HG02938 (cell line): ENCODE measurements around the gene HSPD1.

Experiments
- ATAC-seq: cut with Tn5 transposase; IDR thresholded peaks from one replicate; pipeline ENCODE4 v1.9.1; 2021; ENCODE audit warnings: mild to moderate bottlenecking, moderate library complexity; ENCODE audit not compliant: unreplicated experiment

The HSPD1 gene

DNA sequence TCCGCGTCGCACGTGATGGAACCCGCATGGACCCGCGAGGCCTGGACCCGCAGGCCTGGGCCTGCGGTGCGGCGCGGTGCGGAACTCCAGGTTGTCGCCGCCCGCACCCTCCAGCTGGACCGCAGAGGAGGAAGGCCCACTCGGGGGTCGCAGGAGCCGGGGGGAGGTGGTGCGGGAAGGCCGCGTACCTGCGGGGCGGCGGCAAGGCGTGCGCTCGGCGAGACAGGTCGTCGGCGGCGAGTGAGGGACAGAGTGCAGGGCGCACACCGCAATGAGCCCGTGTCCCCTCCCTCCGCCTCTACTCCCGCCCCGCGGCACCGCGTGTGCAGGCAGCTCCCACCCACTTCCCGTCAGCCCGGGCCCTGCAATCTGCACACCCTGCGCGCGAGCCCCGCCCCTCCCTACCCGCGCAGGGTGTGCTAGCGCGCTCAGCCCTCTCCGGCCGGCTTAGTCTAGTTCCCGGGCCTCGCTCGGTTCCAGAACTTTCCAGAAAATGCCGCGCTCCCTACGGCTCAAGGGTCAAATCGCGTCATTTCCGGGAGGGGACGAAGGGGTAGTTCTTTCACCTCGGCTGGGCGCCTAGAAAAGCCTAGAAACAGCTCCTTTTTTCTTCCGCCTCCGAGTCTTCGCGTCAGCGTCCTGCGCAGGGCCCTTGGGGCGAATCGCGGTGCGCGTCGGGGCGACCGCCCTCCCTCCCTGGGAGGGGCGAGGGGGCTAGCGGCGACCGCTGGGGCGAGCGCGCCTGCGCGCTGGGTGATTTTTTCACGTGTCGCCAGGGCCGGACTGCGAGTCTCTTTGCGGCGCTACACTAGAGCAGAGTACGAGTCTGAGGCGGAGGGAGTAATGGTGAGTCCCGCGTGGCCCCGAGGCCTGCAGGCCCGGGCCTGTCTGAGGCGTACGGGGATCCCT lies at the start of gene HSPD1, which contains the start of gene HSPE1:
HSPD1 (minus strand) TSS at position 247 of the 909 bp plus-strand sequence. CDS start 992 bp downstream, outside the sequence.
HSPE1 (plus strand) TSS at position 786 of the 909 bp plus-strand sequence; CDS start at position 844, 58 bp downstream.
- peak; percentile 79 for ATAC-seq

DNA sequence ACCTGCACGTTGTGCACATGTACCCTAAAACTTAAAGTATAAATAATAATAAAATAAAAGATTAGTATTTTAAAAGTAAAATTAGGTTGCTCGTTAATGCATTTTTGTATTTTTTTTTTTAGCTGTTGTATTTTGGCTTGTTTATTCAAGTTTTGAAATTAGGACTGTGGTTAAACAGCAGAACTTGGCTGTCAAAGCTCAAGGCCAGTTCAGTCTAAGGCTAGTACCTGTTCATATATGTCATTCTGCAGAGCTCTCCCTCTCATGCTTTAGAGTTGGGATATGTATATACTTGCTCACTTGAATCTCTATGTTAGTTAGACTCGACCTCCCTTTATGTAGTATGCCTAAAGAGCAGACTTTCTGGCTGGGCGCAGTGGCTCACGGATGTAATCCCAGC lies 48.9 kb upstream of the HSPD1 start:
- ATAC-seq = no peak

DNA sequence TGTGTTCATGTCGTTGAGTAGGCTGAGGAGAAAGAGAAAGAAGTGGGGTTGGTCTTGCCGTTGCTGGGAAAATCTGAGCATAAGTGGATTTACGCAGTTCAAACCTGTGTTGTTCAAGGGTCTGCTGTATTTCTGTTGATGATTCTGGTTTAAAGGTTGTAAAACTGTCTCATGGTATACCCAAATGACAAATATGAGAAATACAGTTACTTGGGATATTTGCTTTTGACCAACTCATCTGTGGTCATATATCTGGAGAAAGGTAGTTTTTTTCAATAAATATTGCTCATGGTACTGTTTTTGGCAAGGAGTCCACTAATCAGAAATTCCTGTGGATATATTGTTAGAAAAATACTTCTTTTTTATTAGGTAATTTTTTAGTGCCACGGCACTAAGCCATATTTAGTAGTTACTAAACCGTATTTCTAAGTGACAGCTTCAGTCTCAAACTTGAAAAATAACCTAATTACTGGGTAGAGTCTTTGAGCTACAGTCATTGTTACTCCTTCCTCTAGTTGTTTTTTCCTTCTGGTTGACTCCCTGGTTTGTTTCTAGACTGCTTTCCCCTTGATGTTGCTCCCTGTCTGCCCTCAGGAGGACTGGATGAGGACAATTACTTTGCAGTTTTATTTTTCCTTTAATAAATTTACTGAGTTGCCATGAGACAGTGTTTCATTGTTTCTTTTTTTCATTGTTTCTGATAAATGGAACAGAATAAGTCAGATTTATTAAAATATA lies 47.7 kb upstream of the HSPD1 start:
- no peak for ATAC-seq

GRCh38 chr2:197543206-197543605 lies 43.6 kb upstream of the HSPD1 start:
- no peak for ATAC-seq

GRCh38 chr2:197539734-197540133 lies 40.1 kb upstream of the HSPD1 start:
- ATAC-seq = no peak

DNA sequence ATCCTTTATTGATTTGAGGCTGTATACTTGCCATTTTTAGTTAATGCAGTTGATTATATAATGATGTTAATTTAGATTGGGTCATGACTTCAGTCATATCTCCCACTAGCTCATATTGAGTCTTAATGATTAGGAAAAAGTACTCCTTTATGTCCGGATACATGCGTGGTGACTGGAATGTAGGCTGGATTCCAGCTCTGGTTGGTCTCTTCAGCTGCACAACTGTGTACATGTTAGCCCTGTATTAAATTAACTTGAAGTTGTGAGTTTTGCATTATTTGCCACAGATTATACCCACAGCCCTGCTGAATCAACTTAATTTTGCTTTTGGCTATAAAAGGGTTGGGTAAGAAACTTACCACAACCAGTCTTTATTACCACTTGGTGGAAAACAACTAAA lies 38.8 kb upstream of the HSPD1 start:
- no peak for ATAC-seq

DNA sequence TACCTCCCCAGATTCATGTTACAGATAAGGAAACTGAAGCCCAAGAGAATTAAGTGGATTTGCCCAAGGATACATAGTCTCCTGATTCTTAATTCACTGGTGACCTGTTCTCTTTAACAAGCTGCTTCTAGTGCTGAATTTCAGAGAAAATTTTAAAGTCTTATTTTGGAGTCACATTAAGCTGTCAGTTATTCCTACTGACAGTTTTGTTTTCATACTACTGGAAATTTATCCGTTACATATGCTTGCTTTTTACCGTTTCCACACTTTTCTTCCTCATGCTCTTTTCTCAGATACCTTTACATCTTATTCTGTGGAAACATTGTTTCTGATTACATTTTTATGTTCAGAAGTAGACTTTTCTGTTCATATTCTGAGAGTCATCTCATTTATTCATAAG lies 17.5 kb upstream of the HSPD1 start:
- ATAC-seq = no peak

GRCh38 chr2:197516393-197516761 lies 16.7 kb upstream of the HSPD1 start:
- peak; percentile 16 for ATAC-seq

- ATAC-seq = peak; percentile 91
These were observed 16.2 kb upstream of the HSPD1 start, which contains the start of gene MOB4 for GRCh38 chr2:197515739-197516392. MOB4 (plus strand) TSS chr2:197516066; CDS start chr2:197516087, 21 bp downstream.

DNA sequence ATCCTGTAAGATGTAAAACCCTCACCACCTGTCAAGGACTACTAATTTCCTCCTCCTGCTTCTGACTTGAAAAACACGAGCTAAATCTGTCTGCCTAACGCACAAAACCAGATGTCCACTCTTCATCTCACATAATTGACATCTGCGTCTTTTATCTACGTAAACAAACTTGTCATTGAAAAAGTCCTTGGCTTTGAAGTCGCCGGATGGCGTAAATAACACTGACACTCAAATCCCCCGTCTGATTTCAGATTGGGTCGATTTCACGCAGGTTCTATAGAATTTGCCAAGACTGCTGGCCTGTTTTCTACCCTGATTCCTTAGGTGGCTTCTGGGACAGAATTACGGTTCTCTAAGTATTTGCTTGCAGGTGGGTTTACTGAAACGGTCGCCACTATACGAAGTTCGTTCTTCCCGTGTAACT lies 15.7 kb upstream of the HSPD1 start:
- ATAC-seq = peak; percentile 11

GRCh38 chr2:197514754-197515153 lies 15.1 kb upstream of the HSPD1 start:
- ATAC-seq = no peak

DNA sequence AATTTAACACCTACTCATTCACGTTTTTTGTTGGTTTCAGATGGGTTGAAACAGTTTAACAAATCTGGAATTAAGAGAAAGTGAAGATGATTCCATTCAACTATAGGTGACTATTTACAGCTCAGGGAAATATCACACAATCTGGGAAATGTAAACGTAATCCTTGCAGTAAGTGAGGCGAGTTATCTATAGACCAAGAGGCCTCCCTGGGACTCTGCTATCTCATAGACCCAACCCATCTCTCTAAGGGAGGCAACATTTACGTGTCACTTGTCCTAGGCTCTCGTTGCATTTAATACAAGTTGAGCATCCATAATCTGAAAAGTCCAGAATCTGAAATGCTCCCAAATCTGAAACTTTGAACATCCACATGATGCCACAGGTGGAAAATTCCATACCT lies 14.3 kb upstream of the HSPD1 start:
- no peak for ATAC-seq

DNA sequence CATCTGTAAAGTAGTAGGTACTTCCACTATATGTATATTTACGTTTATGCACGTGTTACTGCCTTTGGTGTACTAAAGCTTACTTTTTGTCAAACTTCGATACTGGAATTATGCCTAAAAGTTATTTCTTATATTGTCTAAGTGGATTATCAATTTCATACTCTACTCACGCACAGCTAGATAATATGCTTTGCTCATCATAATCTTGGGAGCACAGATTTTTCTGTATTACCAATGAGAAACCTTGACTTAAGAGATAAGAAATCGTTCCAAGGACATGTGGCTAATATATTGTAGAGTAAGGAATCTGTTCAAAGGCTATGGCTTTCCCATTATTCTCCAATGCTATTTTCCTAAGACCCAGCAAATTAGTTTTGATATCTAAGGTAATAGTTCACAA lies 7.0 kb upstream of the HSPD1 start:
- no peak for ATAC-seq

- no peak for ATAC-seq
These were observed 4.9 kb upstream of the HSPD1 start for GRCh38 chr2:197504512-197504911.

- no peak for ATAC-seq
These were observed 4.4 kb upstream of the HSPD1 start for GRCh38 chr2:197504000-197504399.

GRCh38 chr2:197502685-197503084 lies 3.0 kb upstream of the HSPD1 start:
- no peak for ATAC-seq

DNA sequence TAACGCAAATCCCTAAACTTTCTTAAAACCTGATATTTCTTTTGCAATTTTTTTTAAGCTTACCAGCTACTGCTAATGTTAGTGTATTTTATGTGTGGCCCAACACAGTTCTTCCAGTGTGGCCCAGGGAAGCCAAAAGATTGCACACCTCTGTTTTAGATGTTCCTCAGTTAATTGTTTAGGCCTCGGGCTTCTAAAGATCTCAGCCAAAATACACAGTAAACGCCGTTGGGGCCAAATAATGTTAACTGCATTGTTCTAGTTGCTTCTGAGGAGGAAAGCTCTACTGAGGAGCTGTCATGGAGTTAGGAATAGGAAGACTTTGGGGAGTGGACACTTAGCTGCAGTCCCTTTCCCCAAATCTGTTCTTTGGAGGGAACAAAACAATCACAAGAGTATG lies 2.6 kb upstream of the HSPD1 start:
- ATAC-seq = no peak

DNA sequence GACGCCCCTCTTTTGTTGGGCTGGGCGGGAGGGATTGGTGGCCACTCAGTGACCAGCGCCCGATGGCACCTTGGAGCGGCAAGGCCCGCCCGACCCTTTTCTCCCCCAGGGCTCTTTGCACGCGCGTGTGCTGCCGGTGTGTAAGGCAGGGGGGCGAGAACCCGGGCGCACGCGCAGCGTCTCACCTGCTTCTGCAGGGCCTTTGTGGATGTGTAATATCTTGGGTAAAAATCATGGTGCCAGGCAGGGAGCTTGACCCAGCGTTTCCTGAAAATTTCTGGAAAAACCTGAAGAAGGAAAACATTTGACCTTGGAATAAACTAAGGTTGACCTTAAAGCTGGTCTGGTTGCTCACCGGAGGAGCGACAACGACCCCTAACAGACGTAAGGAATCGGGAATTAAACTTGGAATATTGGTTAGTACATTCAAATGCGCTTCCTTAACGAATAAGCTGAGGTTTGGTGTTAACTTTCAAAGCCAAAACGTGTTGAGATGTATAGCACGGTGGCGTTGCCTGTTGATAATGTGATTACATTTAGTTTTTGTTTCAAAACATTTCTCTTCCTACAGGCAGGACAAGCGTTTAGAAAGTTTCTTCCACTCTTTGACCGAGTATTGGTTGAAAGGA lies 977 bp upstream of the HSPD1 start:
- ATAC-seq = peak; percentile 1

GRCh38 chr2:197498937-197499593 lies 575 bp downstream of the HSPD1 start:
- peak; percentile 18 for ATAC-seq

DNA sequence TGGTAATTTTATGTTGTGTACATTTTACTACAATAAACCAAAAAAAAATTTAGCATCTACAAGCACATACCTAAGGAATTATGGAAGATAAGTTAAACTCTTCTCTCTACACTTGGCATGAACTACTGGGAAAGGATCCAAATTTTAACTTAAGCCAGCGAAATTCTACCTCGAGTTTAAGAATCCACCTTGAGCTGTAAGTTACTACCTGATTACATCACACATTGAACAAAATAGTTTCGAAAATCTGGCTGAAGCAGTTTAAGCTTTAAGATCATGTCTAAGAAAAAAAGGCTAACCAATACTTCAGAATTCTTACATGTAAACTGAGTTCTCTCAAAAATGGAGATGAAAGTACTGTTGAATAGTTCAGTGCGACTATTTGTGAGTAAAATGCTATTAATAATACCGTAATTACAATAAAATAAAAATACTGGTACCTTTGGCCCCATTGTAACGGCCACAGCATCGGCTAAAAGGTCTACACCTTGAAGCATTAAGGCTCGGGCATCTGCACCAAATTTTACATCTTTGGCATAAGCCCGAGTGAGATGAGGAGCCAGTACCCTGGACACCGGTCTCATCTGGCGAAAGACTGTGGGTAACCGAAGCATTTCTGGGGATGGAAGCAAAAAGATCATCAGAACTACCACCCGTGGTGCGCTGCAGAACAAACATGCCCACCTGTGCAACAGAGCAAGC lies 1.3 kb downstream of the HSPD1 start:
- ATAC-seq = no peak
